Measurements from ENCODE around the gene KCNIP2. TPM values are rescaled to one million over a fixed set of nuclear protein-coding genes. Genes with fewer than 3 reads are reported as not detected.

Gene KCNIP2
- 1.4 TPM for total RNA-seq

DNA sequence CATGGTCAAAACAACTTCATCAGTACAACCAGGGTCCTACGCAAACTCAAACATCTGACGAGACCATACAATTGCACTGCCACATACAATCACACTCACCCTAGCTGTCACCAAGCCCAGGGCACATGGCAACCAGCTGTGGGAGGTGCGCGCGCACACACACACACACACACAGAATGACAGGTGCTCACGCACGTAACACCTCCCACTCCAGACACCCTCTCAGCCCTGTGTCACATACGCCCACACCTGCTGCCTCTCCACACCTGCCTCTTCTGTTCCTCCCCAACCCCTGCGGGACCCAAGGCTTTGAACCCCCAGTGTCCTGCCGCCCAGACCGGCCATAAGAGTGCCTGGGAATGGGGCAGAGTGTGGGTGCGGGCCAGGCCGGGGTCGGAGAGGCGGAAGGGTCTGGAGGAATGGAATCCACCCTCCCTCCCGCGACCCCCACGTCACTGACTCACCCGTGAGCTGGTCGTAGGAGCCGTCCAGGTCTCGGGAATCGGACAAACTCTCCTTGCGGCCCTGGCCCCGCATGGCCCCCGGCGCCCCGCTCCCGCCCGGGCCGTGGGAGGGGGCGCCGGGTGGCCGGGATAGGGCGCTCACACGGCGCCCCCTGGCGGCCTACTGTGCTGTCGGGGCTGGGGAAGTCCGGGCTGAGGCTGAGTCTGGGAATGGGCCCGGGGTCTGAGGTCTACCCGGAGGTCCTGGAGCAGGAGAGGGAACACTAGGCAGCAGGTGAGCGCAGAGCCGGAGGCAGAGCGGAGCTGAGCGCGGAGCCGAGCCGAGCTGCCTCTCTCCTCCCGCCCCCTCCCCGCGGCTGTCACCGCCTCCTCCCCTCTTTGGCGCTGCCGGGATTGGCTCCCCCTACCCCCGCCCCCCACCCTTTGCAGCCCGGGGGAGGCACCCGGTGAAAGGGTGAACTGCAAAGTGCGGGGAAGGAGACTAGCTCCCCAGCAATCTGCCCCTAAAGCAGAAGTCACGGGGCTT, at the start of gene KCNIP2:
Gene KCNIP2 (minus strand): TSS at position 769 of the 990 bp plus-strand sequence. CDS start 232 bp downstream, at position 537.
- ATAC-seq (peak; percentile 41), DNase-seq (ENCODE audit: low spot score) (no peak)

DNA sequence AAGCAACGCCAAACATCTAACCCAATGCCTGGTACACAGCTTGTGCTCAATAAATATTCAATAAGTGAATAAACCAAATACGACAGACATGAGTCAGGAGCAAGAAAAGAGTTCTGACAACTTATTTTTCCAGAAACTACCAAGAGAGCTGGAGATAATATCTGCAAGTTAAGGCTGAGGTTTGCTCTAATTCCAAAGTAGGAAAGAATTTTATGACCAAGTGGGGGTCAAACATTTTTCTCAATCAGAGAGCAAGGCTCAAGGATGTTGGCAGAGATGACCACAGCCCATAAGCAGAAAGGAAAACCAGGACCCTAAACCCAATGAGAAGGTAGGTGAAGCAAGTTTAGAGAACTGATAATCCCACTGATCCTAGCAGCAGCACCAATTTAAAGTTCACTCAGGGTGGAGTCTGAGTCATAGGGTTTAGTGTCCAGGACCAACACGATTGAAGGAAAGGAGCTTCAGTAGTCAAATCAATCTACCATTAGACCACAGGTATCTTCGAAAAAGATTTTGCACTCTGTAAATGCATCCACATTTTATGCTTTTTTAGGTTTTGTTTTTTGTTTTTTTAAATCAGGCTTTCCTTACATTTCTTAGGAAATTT, 49.3 kb upstream of the KCNIP2 start:
- no peak for DNase-seq (ENCODE audit: low spot score)
- ATAC-seq, result no peak

DNA sequence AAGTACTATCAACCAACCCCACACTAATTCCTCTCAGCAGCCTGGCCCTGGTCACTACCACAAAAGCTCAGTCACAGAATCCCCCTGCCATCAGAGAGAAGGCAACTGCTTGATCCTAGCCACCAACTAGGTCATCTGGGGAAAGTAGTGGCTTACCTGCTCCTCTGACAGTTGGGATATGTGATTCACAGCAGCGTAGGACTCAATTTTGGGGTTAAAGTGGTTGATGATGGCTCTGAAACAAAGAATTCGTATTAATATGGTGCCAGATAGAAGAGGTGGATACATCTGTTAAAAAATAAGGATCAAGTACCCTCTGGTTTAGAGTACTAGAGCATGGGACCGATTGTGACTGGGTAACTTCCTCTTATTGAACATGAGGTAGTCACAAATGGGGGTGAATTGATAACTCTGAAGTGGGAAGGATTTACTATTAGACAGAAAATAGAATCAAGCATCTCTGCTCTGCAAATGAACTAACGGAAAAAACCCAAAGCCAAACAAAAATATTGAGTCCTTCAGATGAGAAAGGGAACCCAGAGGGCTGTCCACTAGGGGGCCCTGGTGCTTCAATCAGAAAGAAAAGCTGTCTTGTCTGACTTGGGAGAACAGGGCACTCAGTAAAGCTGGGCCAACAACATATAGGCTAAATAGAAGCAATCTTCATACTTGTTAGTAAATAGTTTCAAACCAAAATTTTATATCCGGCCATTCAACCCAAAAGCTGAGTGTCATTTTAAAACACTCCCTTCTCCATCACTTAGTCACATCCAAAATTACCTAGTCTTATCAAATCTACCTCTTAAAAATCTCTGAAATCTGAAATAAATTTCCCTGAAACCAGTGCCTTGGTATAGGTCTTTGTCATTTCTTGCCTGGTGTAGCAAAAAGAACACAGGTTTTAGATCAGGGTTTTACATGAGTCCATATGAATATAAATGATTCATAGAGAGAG, 45.9 kb upstream of the KCNIP2 start:
- ATAC-seq (peak; percentile 90), DNase-seq (ENCODE audit: low spot score) (peak; percentile 66)

DNA sequence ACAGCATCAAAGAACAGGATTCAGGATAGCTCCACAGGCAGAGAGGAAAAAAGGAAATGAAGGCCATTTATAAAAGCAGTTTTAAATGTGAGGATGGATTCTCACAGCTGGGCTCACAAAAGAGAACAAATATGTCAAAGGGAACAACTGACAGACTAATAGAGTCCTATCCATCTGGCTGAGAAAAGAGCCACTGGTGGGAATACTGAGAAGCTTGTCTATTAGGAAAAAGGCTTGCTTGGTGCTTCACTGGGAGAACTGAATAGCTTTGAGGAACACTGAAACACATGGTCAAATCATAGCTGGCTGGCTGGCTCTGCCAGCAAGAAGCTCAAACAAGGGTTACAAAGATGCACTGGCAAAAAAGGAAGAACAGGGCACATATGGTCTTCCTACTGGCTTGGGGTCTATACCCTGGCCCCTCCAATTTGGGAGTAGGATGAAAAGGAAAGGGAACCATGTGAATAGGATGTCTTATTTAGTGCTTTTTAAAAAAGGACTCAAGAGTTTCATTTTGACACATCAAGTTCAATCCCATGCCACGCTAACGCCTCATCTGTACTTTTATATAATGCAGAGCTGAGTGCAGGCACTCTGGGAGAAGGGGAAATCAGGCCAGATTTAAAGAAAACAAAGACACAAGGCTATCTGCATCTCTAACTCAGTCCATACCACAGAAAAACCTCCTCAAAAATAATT, 44.8 kb upstream of the KCNIP2 start:
- DNase-seq (ENCODE audit: low spot score), result no peak
- no peak for ATAC-seq

DNA sequence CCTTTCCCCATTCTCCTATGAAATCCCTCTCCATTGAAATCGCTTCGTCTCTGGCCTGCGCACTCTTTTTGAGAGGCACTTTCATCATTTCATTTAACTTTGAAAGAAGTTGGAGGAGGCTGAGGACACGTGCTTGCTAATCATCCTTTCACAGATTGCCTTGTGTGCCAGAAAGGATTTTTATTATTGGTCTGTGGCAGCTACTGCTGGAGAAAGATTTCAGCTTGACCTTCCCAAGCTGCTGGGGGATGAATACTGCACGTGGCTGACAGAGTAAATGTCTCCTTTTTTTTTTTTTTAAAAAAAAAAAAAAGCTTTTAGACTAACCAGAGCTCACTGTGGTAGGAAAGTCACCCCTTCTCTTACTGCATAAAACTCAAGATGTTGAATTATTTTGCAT, 44.2 kb upstream of the KCNIP2 start:
- DNase-seq (ENCODE audit: low spot score) (no peak), ATAC-seq (no peak)

DNA sequence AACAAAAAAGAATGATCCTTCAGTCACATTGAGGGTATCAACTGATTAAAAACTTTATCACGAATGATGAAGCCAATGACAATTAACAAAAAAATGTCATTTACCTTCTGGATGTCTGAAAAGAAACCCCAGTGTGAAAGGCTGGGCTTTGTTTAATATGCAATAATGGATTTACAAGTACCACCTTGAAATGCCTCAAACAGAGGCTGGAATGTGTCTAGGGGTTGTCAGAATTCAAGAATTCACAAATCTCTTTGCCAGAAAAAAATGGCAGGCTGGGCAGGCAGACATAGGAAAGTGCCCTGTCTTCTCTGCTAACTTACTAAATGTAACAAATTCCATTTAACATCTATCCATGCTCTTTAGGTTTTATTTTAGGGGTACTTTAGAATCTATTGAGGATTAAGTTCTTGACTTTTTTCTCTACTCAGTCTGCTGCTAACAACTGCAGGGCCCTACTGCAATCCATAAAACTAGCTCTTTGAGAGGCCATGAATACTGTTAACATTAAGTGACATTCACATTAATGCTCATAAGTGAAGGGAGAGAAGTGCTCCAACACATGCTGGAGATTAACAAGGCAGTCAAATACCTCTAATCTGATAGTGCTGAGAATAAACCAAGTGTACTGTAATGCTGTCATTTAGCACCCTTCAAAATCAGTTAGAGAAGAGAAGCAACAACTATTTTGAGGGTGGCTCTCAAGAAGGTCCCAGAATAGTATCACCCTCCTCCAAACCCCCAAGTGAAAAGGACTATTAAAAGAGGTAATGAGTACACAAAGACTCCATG, 43.1 kb upstream of the KCNIP2 start:
- ATAC-seq (no peak), DNase-seq (ENCODE audit: low spot score) (no peak)

DNA sequence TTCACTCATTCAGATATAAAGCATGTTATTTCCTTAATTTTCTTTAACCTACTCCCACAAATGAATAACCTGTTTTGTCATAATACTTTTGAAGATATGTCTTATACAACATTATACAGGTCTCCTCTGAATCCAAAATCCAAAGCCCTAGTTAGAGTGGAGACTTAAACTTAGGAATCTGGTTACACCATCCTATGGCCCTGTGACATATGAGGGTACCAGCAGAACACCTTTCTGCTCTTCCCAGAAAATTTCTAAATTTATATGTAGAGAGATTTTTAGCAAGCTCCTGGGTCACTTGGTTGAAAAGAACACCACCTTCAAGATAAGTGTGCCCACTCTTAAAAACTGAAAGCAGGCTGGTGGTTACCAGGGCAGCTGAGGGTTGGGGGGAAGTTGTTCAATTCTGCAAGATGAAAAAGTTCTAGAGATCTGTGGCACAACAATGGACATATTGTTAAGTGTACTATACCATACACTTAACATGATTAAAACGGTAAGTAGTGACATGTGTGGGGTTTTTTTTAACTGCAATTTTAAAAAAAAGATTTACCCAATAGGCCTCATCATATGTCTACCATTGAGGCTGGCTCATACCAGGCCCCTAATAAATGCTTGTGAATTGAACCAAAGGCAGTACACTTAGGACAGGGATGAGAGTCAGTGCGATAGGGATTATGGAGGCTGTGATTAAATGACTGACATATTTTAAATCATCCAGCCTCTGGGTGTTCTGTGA, 37.6 kb upstream of the KCNIP2 start:
- no peak for DNase-seq (ENCODE audit: low spot score)
- no peak for ATAC-seq

DNA sequence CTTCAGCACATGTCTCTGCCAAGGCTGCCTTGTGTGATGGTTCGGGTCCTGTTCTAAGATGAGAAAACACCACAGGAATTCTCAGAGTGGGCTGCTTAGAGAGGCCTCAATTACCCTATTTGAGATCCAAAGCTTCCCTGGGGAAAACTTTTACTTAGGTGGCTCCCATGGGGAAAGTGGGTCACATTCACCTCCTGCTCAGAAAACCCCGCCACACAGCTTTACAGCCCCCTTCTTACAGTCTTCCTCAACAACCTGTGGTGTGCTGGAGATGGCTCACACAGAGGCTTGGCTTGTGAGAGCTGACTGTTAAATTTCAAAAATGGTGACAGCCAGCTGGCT, 36.6 kb upstream of the KCNIP2 start:
- DNase-seq (ENCODE audit: low spot score) (no peak), ATAC-seq (no peak)

DNA sequence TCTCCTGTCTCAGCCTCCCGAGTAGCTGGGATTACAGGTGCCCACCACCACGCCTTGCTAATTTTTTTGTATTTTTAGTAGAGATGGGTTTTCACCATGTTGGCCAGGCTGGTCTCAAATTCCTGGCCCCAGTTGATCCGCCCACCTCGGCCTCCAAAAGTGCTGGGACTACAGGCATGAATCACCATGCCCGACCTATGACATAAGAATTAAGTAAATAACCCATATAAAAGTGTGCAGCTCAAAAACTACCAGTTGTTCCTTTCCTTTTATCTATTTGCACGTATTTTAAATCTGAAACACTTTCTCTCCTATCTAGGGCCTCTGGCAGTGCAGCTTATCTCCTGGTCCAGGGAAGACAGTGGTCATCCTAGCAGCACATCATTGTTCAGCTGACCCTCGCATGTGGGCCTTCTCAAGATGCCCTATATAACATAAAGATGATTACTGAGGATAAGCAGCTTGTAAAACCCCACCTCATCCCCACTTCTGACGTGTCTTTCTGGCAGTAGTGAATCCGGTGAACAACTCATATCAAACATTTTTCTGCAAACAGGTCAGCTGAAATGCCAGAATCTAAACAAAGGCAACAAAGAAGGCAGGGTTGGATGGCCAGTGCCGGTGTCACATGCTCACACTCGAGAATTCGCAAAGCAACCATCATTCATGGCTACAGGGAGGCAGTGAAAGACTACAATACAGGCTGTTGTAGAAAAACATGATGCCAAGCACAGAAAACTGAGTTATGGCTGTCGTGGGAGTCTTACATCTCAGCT, 36.0 kb upstream of the KCNIP2 start:
- DNase-seq (ENCODE audit: low spot score), result no peak
- no peak for ATAC-seq

DNA sequence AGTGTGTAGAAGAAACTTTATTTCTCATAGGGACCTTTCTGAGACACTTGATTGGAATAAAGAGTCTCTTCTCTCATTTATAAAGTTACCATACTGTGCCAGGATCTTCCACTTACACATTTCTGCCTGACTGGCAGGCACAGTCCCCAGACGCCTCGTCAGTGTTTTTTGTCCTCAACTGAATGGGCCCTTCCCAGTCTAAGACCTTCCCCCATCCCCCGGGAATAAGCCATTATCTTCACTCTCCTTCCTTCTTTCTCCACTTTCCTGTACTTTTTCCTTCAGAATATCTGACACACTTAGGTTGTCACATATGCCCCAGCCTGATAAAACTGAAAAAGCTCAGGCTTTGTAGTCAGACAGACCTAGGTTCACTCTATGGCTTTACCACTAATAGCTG, 35.3 kb upstream of the KCNIP2 start:
- ATAC-seq, result no peak

DNA sequence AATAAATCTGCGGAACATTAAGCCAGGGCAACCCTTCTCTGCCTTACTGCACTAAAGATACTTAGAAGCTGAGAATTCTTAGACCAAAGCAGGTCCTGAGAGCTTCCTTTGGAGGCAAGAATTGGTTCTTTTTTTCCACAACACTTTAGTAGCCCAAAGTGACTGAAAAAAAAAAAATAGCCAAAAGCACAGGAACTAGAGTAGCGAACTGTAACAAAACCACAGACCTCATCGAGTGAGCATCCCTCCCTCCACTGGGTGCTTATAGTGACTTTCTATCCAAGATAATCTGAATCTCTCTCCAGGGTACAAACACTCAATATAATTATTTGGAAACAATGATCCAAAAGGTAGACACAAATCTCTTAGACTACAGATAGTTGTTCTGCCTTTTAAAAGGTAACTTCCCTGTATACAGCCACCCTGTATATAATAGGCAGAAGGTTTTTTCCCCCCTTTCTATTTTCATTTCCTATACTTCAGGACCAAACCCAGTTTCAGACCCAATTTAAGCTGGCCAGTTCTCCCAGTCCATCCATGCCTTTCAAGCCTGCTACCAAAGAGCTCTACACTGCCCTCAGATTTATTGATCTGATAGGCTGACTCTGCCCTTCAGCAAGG, 31.6 kb upstream of the KCNIP2 start:
- no peak for ATAC-seq
- DNase-seq (ENCODE audit: low spot score), result no peak

More for the DNA sequence above, 35.3 kb upstream of the KCNIP2 start:
- no peak for DNase-seq (ENCODE audit: low spot score)

DNA sequence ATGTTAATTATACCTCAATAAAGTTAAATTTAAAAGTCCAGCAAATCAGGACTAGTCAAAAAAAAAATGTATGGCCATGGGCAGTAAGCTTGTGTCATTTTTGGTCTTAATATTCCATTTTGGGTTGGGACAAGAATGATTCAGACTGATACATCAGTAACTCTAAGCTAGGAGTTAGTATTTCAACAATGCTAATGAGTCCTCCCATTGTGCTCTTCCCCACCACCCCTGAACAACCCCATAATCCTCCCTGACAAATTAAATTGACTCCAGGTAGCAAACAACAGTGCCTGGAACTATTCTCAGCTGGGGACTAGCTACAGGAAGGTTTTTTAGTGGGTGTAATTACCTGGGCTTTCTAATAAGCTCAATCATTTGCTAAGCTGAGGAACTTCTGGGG, 30.7 kb upstream of the KCNIP2 start:
- ATAC-seq, result no peak
- DNase-seq (ENCODE audit: low spot score), result no peak

DNA sequence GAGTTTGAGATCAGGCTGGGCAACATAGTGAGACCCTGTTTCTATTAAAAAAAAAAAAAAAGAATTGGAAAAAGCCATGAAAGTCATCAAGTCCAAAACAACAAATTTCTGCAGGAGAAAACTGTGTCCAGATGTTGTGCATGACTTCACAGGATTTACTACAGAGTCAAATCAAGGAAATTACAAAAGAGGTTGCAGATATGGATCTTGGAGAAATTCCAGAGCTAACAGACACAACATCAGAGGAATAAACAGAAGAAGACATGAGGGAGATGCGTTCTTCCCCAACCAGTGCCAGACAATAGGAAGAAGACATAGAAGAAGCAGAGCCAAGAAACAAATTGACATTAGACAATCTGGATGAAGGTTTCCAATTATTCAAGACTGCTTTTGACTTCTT, 24.3 kb upstream of the KCNIP2 start:
- ATAC-seq (no peak), DNase-seq (ENCODE audit: low spot score) (no peak)

DNA sequence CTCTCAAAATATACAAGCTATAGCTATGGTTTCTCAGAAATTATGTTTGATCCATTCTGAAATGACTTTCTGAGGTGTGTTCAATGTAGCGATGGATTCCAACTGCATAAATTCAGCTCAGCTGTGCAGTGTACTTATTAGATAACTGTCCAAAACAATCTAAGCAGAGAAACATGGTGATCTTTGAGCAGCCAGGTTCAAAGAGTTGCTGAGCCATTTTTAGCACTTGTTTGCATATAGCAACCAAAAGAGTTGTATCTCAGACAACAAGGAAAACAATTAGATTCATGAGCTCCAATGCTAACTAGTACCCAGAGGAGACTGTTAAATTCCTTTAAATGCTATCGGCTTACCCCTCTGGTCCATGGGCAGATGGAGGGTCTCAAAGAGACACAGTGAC, 15.9 kb upstream of the KCNIP2 start:
- DNase-seq (ENCODE audit: low spot score) (no peak), ATAC-seq (no peak)

DNA sequence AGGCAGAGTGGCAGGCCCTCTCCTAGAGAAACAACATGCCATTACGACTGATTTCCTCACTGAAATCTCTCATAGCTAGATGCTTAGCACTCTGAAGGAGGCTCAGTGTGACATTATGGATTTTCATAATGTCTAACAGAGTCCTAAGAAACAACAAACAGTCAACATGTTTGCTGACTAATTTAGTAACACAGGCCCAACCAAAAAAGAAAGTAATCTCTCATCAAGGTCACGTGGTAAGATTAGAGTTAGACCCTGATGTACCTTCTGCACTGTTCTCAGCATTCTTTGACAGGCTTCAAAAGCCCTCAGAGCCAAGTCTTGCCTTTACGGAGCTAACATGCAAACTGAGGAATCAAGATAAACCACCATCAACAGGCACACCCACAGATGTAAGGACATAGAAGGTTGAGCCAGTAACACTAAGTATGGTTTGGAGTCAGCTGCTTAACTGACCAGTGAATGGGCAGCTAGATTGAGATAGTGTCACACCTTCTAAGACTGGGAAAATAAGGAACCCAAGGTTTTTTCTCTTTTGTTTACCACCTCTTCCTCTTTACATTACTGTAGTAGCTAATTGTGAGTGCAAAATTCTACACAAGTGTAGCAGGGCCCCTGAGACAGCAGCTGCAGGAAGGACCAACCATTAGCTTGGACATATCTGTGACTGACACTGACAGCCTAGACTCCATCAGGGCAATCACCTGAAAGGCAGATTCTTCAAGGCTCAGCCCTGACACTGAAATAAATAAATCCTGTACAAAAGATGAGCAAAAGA, 15.3 kb upstream of the KCNIP2 start:
- DNase-seq (ENCODE audit: low spot score), result no peak
- no peak for ATAC-seq

DNA sequence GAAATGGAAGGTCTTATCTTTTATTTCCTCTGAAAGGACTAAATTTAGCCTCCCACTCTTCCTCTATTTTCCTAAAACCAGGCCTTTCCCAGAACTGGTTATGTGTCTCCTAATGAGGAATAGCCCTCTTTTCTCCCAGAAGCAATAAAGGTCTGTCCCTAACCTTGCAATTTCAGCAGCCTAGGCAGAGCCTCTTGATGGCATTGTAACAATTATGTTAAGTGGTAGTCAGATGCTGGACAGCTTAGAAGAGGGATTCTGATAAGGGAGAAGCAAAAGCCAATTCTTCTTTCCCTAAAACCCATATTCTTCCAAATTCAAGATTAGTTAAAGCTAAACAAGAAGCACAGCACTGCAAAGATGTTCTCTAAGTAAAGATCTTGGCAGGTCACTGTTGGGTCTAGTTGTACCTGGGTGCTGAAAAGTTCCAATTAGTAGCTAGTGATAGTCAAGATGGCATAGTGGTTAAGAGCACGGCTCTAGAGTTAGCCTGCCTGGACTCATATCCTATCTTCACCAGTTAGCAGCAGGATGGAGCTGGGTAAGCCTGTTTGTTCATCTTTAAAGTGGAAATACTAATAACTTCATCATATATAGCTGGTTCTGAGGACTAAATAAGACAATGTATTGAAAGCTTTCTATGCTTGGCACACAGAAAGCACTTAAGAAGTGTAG, 14.3 kb upstream of the KCNIP2 start:
- DNase-seq (ENCODE audit: low spot score) (no peak), ATAC-seq (no peak)

DNA sequence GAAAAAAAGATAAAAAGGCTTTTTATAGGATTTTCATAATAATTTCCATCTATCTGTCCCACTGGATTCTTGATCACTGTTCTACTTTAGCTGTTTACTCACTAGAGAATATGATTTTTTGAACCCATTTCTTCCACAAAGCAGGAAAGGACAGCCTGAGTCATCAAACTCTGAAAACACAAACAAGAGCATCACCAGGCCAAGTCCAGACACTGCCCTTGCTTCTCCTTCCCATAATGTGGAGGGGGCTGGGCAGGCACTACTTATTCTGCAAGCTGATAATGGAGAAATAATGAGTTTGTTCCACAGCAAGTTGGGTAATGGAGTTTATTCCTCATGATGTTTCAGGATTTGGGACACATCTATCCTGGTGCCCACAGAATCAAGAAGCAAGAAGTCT, 13.0 kb upstream of the KCNIP2 start:
- ATAC-seq, result peak; percentile 40
- no peak for DNase-seq (ENCODE audit: low spot score)
